Activated naive CD8-positive, alpha-beta T cell treated with anti-CD3 and anti-CD28 coated beads, Interleukin-2, amount 50 U/mL, for 24 hours (primary cell): ENCODE results near the gene IRS2.
"Not testable (repeated sequence)": the region's sequence is repeated elsewhere in the genome, so short reads cannot be mapped to it uniquely, and the experiment has no call there.

Source experiments
- ATAC-seq: fragments of 150-1000 bp; cut with Tn5 transposase; one replicate; pipeline ENCODE4 v1.10.0; 2021
- DNase-seq: peaks from one replicate; pipeline ENCODE4 v3.0.0; 2021
- H3K27ac Mint-ChIP-seq: one replicate; pipeline ENCODE4 v1.8.0; 2021; ENCODE audit warnings: mild to moderate bottlenecking, mixed read lengths
- H3K27me3 Mint-ChIP-seq: one replicate; pipeline ENCODE4 v1.8.0; 2021; ENCODE audit warnings: mixed read lengths
- H3K36me3 Mint-ChIP-seq: one replicate; pipeline ENCODE4 v1.8.0; 2021; ENCODE audit warnings: low read depth, mixed read lengths
- H3K4me1 Mint-ChIP-seq: one replicate; pipeline ENCODE4 v1.8.0; 2021; ENCODE audit warnings: mixed read lengths
- H3K4me3 Mint-ChIP-seq: one replicate; pipeline ENCODE4 v1.8.0; 2021; ENCODE audit warnings: mild to moderate bottlenecking, moderate library complexity, mixed read lengths
- H3K9me3 Mint-ChIP-seq: one replicate; pipeline ENCODE4 v1.8.0; 2021; ENCODE audit warnings: mixed read lengths

Gene IRS2

GRCh38 chr13:109786457-109787134 is at the start of gene IRS2:
IRS2 (minus strand) TSS chr13:109786583; CDS start chr13:109786053, 530 bp downstream.
- Mint-ChIP-seq H3K9me3 (no peaks in the 10 kb centered on the region), H3K4me1 (peaks cover 11% of the 10 kb centered on the region), H3K4me3 (peak within 1 kb of the TSS; percentile 77), H3K27ac (peak within 1 kb of the TSS; percentile 42), H3K36me3 (peaks cover 1% of the 10 kb centered on the region), H3K27me3 (peaks cover 19% of the 10 kb centered on the region)
- DNase-seq (peak; percentile 86), ATAC-seq (peak; percentile 93)

- DNase-seq (no peak), ATAC-seq (no peak)
- Mint-ChIP-seq H3K36me3 (no peaks in the 10 kb centered on the region), H3K27ac (no peak overlapping the region), H3K4me1 (peaks cover 1% of the 10 kb centered on the region), H3K9me3 (peaks cover 4% of the 10 kb centered on the region), H3K27me3 (peaks cover 31% of the 10 kb centered on the region), H3K4me3 (no peak overlapping the region)
Observed at GRCh38 chr13:109834973-109835720, 48.8 kb upstream of the IRS2 start.

- H3K4me3 Mint-ChIP-seq = no peak overlapping the region
- H3K9me3 Mint-ChIP-seq = peaks cover 4% of the 10 kb centered on the region
- DNase-seq (no peak), ATAC-seq (no peak)
- H3K4me1 Mint-ChIP-seq = no peaks in the 10 kb centered on the region
- no peaks in the 10 kb centered on the region for H3K36me3 Mint-ChIP-seq
- no peak overlapping the region for H3K27ac Mint-ChIP-seq
- H3K27me3 Mint-ChIP-seq = peaks cover 24% of the 10 kb centered on the region
Observed at GRCh38 chr13:109833940-109834339, 47.6 kb upstream of the IRS2 start.

- ATAC-seq (no peak), DNase-seq (no peak)
- Mint-ChIP-seq H3K27ac (no peak overlapping the region), H3K27me3 (peaks cover 24% of the 10 kb centered on the region), H3K4me3 (no peak overlapping the region), H3K9me3 (peaks cover 4% of the 10 kb centered on the region), H3K36me3 (no peaks in the 10 kb centered on the region), H3K4me1 (no peaks in the 10 kb centered on the region)
Observed at GRCh38 chr13:109833071-109833470, 46.7 kb upstream of the IRS2 start.

GRCh38 chr13:109828591-109829316 is 42.4 kb upstream of the IRS2 start:
- not testable (repeated sequence) for H3K4me1 Mint-ChIP-seq, H3K9me3 Mint-ChIP-seq, H3K27ac Mint-ChIP-seq, DNase-seq, H3K36me3 Mint-ChIP-seq, ATAC-seq, H3K4me3 Mint-ChIP-seq
- H3K27me3 Mint-ChIP-seq = peaks cover 28% of the 10 kb centered on the region

- H3K27ac Mint-ChIP-seq, DNase-seq, H3K9me3 Mint-ChIP-seq, ATAC-seq, H3K36me3 Mint-ChIP-seq, H3K4me3 Mint-ChIP-seq, H3K4me1 Mint-ChIP-seq: not testable (repeated sequence)
- H3K27me3 Mint-ChIP-seq = peaks cover 16% of the 10 kb centered on the region
Observed at GRCh38 chr13:109823201-109823600, 36.8 kb upstream of the IRS2 start.

- peaks cover 11% of the 10 kb centered on the region for H3K27me3 Mint-ChIP-seq
- H3K27ac Mint-ChIP-seq = no peak overlapping the region
- no peak overlapping the region for H3K4me3 Mint-ChIP-seq
- DNase-seq (no peak), ATAC-seq (no peak)
- no peaks in the 10 kb centered on the region for H3K4me1 Mint-ChIP-seq
- no peaks in the 10 kb centered on the region for H3K36me3 Mint-ChIP-seq
- no peaks in the 10 kb centered on the region for H3K9me3 Mint-ChIP-seq
Observed at GRCh38 chr13:109821103-109821502, 34.7 kb upstream of the IRS2 start.

- H3K4me1 Mint-ChIP-seq = no peaks in the 10 kb centered on the region
- ATAC-seq = no peak
- H3K36me3 Mint-ChIP-seq = no peaks in the 10 kb centered on the region
- no peak overlapping the region for H3K4me3 Mint-ChIP-seq
- no peak overlapping the region for H3K27ac Mint-ChIP-seq
- no peak for DNase-seq
- no peaks in the 10 kb centered on the region for H3K9me3 Mint-ChIP-seq
- peaks cover 15% of the 10 kb centered on the region for H3K27me3 Mint-ChIP-seq
Observed at GRCh38 chr13:109819874-109820273, 33.5 kb upstream of the IRS2 start.

- DNase-seq = no peak
- no peak for ATAC-seq
- Mint-ChIP-seq H3K36me3 (no peaks in the 10 kb centered on the region), H3K9me3 (no peaks in the 10 kb centered on the region), H3K27me3 (peaks cover 15% of the 10 kb centered on the region), H3K27ac (no peak overlapping the region), H3K4me3 (no peak overlapping the region), H3K4me1 (no peaks in the 10 kb centered on the region)
Observed at GRCh38 chr13:109818886-109819285, 32.5 kb upstream of the IRS2 start.

GRCh38 chr13:109817591-109818535 is 31.5 kb upstream of the IRS2 start:
- peaks cover 15% of the 10 kb centered on the region for H3K27me3 Mint-ChIP-seq
- H3K36me3 Mint-ChIP-seq = no peaks in the 10 kb centered on the region
- no peak overlapping the region for H3K4me3 Mint-ChIP-seq
- H3K4me1 Mint-ChIP-seq = no peaks in the 10 kb centered on the region
- no peak overlapping the region for H3K27ac Mint-ChIP-seq
- no peaks in the 10 kb centered on the region for H3K9me3 Mint-ChIP-seq
- ATAC-seq = no peak
- DNase-seq = no peak

- no peaks in the 10 kb centered on the region for H3K36me3 Mint-ChIP-seq
- no peaks in the 10 kb centered on the region for H3K4me1 Mint-ChIP-seq
- no peak overlapping the region for H3K27ac Mint-ChIP-seq
- ATAC-seq (no peak), DNase-seq (no peak)
- H3K9me3 Mint-ChIP-seq = no peaks in the 10 kb centered on the region
- peaks cover 15% of the 10 kb centered on the region for H3K27me3 Mint-ChIP-seq
- no peak overlapping the region for H3K4me3 Mint-ChIP-seq
Observed at GRCh38 chr13:109816808-109817203, 30.4 kb upstream of the IRS2 start.

- DNase-seq (no peak), ATAC-seq (no peak)
- no peaks in the 10 kb centered on the region for H3K36me3 Mint-ChIP-seq
- H3K27me3 Mint-ChIP-seq = peaks cover 15% of the 10 kb centered on the region
- no peaks in the 10 kb centered on the region for H3K9me3 Mint-ChIP-seq
- H3K27ac Mint-ChIP-seq = no peak overlapping the region
- H3K4me3 Mint-ChIP-seq = no peak overlapping the region
- H3K4me1 Mint-ChIP-seq = no peaks in the 10 kb centered on the region
Observed at GRCh38 chr13:109816112-109816807, 29.9 kb upstream of the IRS2 start.

GRCh38 chr13:109815651-109816050 is 29.3 kb upstream of the IRS2 start:
- ATAC-seq (no peak), DNase-seq (no peak)
- Mint-ChIP-seq H3K4me3 (no peak overlapping the region), H3K9me3 (no peaks in the 10 kb centered on the region), H3K36me3 (no peaks in the 10 kb centered on the region), H3K27me3 (peaks cover 12% of the 10 kb centered on the region), H3K4me1 (no peaks in the 10 kb centered on the region), H3K27ac (no peak overlapping the region)
